K562 (cell line): Measurements from ENCODE around the gene RUNDC1. TPM values are rescaled to one million over a fixed set of nuclear protein-coding genes. Genes with fewer than 3 reads are reported as not detected.

Source experiments
- AFF1 ChIP-seq, 2 experiments: fragments of 450-650 bp; IDR thresholded peaks; 2 replicates each; pipeline ENCODE4 v1.6.1; 2018; ENCODE audit warnings: mild to moderate bottlenecking in 2 of 2, low read depth in 1 of 2; ENCODE audit not compliant: partially characterized antibody in 2 of 2
- CBX3 ChIP-seq, 2 experiments: IDR thresholded peaks; 1 replicate in 1 of 2; 2 replicates in 1 of 2; pipeline ENCODE4 v1.6.1; 2012; ENCODE audit warnings: inconsistent platforms in 2 of 2, low read length in 2 of 2, borderline replicate concordance in 1 of 2, control low read depth in 1 of 2
- CEBPZ ChIP-seq: fragments of 150-350 bp; IDR thresholded peaks from 2 replicates; pipeline ENCODE4 v1.6.1; 2014; ENCODE audit warnings: low read depth, mild to moderate bottlenecking, low read length, borderline replicate concordance
- HDAC2 ChIP-seq: fragments of 450-650 bp; IDR thresholded peaks from 2 replicates; pipeline ENCODE4 v1.6.1; 2016; ENCODE audit warnings: mild to moderate bottlenecking
- L3MBTL2 ChIP-seq: fragments of 450-650 bp; IDR thresholded peaks from 2 replicates; pipeline ENCODE4 v1.6.1; 2016; ENCODE audit warnings: mild to moderate bottlenecking, moderate library complexity
- SETDB1 ChIP-seq: IDR thresholded peaks from one replicate; pipeline ENCODE4 v1.6.1; 2012; ENCODE audit warnings: low read length, control low read depth, inconsistent platforms
- SNAPC5 ChIP-seq: fragments of 250-450 bp; sonication (Bioruptor Pico); IDR thresholded peaks from 2 replicates; pipeline ENCODE4 v1.8.0; 2021; ENCODE audit warnings: moderate library complexity, mild to moderate bottlenecking, inconsistent platforms
- TCF3 ChIP-seq: sonication (generic); formaldehyde crosslinking; IDR thresholded peaks from 2 replicates; pipeline ENCODE4 v1.4.0; 2020; ENCODE audit warnings: mild to moderate bottlenecking, missing genetic modification reagents
- TEAD4 ChIP-seq, 2 experiments: sonication (generic) in 1 of 2; formaldehyde crosslinking in 1 of 2; IDR thresholded peaks; 2 replicates each; pipeline versions ENCODE4 v1.6.1 to v1.8.0; 2012 to 2022; ENCODE audit warnings: borderline replicate concordance in 1 of 2, inconsistent platforms in 1 of 2, low read length in 1 of 2, mild to moderate bottlenecking in 1 of 2, missing genetic modification reagents in 1 of 2
- USF1 ChIP-seq: sonication (generic); formaldehyde crosslinking; IDR thresholded peaks from 2 replicates; pipeline ENCODE4 v1.9.0; 2022; ENCODE audit warnings: mild to moderate bottlenecking, missing genetic modification reagents
- XRCC4 ChIP-seq: IDR thresholded peaks from one replicate; pipeline ENCODE4 v1.6.1; 2011; ENCODE audit not compliant: insufficient read depth, insufficient read length; ENCODE audit errors: extremely low read depth
- YBX1 ChIP-seq: fragments of 450-650 bp; IDR thresholded peaks from 2 replicates; pipeline ENCODE4 v1.7.1; 2016; ENCODE audit warnings: mild to moderate bottlenecking
- ZBTB2 ChIP-seq: fragments of 450-650 bp; IDR thresholded peaks from 2 replicates; pipeline ENCODE4 v1.6.1; 2016; ENCODE audit warnings: antibody characterized with exemption
- ZFX ChIP-seq: sonication (generic); formaldehyde crosslinking; IDR thresholded peaks from 2 replicates; pipeline ENCODE4 v1.8.0; 2022; ENCODE audit warnings: mild to moderate bottlenecking, missing genetic modification reagents, moderate library complexity
- ZKSCAN3 ChIP-seq: fragments of 250-450 bp; sonication (Bioruptor Pico); IDR thresholded peaks from 2 replicates; pipeline ENCODE4 v1.4.0; 2020
- ZNF280A ChIP-seq: fragments of 450-650 bp; IDR thresholded peaks from 2 replicates; pipeline ENCODE4 v1.6.1; 2018; ENCODE audit warnings: mild to moderate bottlenecking, low read depth; ENCODE audit not compliant: partially characterized antibody
- ZNF316 ChIP-seq: fragments of 450-650 bp; IDR thresholded peaks from 2 replicates; pipeline ENCODE4 v1.6.1; 2016
- ZNF780A ChIP-seq: fragments of 250-450 bp; sonication (Bioruptor Pico); IDR thresholded peaks from 2 replicates; pipeline ENCODE4 v1.5.0; 2021; ENCODE audit warnings: mild to moderate bottlenecking
- polyA plus RNA-seq, 8 experiments: library from polyadenylated mRNA; depleted of rRNA in 4 of 8; stranded (reverse) in 5 of 8; unstranded in 3 of 8; fragments of >200 nt; fragmentation: Nextera tagmentation in 2 of 8; fragmentation: Illumina TruSeq in 1 of 8; extraction: Ambion mirVana in 2 of 8; extraction: Trizol in 1 of 8; gene quantifications; 2 replicates each; pipeline versions ENCODE4 v1.2.1 to v1.2.3, GENCODE V29; 2011 to 2014; ENCODE audit warnings: inconsistent platforms in 1 of 8, missing spikeins in 1 of 8
- total RNA-seq, 7 experiments: library from RNA; depleted of rRNA in 6 of 7; stranded (reverse); fragments of >200 nt in 6 of 7; fragmentation: Illumina TruSeq in 2 of 7; extraction: Trizol in 2 of 7; gene quantifications; 2 replicates each; pipeline versions ENCODE4 v1.2.1 to v1.2.3, GENCODE V29; 2011 to 2021; ENCODE audit warnings: low replicate concordance in 1 of 7

RUNDC1 gene
- total and polyA plus RNA-seq, 9 of the 15 experiments (the other 6 are each of a cell fraction or from before 2014, with no cell fraction given): 3.4 to 12.6 (median 9.4) TPM

GRCh38 chr17:42975265-42975664, 5.1 kb upstream of the RUNDC1 start (continued):
- TF ChIP-seq AFF1 (IDR thresholded peaks at IDR 0.05; ENCODE audit: low read depth in 1 of 2, partially characterized antibody in 2 of 2) (no peak), ZFX (CRISPR knock-in tag) (no peak), SETDB1 (no peak), L3MBTL2 (no peak), ZNF280A (no peak), SNAPC5 (CRISPR knock-in tag) (no peak), USF1 (CRISPR knock-in tag) (no peak), ZBTB2 (no peak), ZNF316 (no peak), XRCC4 (no peak), TCF3 (CRISPR knock-in tag) (peak; percentile 27; the same call in 1 of the 2 replicates), ZNF780A (CRISPR knock-in tag) (no peak), YBX1 (no peak), CBX3 (IDR thresholded peaks at IDR 0.05; ENCODE audit: borderline replicate concordance in 1 of 2, low read length in 2 of 2) (no peak), HDAC2 (no peak), TEAD4 (IDR thresholded peaks at IDR 0.05; ENCODE audit: low read length) (peak; percentile 11; the same call in 1 of the 2 replicates), TEAD4 (CRISPR knock-in tag; IDR thresholded peaks at IDR 0.05; ENCODE audit: borderline replicate concordance) (no peak), ZKSCAN3 (CRISPR knock-in tag) (no peak), CEBPZ (no peak)
